NCI-H146 treated with DMSO at 0.1 percent for 48 hours (cell line): ENCODE results near the gene KRT31.
"Not testable (repeated sequence)": the region's sequence is repeated elsewhere in the genome, so short reads cannot be mapped to it uniquely, and the experiment has no call there.

Source experiments
- DNase-seq: peaks from one replicate; lab custom pipeline; 2025; ENCODE audit not compliant: unreplicated experiment; lab: John Stamatoyannopoulos, UW

The KRT31 gene

DNA sequence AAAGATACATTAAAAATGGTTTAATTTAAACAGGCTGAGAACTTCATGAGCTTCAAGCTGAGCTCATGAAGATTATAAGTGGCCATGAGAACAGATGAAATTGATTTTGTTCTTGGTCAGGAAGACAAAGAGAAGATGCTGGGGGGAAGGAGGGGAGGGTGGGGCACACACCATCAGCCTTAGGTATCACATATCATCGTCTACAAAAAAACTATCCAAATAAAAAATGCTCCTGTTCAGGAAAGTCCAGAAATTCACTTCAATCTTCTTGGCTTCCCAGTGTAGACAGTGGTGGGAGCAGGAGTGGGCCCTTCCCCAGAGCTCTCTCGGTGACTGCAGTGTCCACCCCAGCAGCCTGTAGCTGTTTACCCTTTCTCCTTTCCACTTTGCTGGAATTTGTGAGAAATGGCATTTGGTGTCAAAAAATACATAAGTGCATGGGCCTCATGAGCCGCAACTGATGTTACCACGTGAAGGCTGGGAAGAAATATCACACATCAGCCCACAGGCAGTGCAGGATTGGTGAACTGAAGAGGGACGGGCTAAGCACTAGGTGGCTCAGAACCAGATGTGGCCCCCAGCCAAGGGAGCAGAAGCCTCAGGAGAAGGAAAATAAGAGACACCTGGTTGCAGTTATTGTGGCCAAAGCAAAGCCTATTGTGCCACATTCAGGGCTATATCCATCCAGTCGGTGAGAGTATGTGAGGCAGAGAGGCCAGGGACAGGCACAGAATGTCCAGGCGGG lies 20.9 kb upstream of the KRT31 start:
- DNase-seq, result no peak

DNA sequence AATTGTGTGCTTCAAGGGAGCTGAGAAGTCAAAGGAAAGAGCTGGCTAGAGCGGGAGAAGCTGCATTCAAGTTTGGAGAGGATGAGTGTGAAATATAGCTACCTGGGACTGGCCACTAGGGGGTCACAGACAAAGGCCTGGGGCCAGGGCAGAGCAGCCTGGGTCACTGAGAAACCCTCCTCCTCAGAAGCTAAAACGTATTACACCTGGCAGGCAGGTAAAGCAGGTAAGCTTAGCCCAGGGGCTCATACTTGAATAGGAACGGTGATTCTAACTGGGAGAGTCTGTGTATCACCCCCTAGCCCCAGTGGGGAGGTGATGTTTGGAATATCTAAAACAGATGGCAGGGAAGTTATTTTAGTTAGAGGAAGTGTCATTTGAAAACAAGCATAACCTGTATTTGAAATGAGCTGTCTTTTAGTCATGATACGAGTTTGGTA lies 20.2 kb upstream of the KRT31 start:
- no peak for DNase-seq

DNA sequence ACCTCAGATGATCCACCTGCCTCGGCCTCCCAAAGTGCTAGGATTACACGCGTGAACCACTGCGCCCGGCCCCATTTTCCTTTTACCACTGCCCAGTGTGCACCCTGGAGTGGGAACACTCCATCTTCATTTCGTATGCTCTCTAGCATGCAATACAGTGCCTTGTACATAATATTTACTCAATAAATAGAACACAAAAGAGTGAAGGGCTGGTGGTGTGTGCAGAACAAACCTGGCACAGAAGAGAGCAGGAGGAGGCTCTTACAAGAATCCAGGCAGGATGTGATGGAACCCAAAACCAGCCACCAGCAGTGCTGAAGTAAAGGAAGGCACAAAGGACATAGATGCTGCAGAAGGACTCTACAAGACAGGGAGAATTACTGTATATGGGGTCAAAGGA lies 19.7 kb upstream of the KRT31 start:
- DNase-seq, result no peak

DNA sequence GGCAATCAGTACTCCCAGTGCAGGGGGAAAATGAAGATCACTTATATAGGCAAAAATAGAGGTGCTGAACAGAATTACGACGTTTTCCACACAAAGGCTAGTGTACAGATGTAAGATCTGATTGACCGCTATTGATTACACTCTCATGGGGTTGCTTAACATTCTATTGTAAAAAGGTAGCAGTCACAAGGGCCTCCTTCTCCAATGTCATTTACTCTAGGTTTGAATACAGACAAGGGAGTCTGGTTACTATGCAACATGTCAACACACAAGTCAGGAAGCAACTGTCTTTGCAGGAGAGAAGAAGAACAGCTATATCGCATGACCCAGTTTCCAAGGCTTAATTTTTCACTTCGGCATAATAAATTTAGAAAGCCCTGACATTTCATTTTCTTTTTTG lies 19.1 kb upstream of the KRT31 start:
- no peak for DNase-seq

DNA sequence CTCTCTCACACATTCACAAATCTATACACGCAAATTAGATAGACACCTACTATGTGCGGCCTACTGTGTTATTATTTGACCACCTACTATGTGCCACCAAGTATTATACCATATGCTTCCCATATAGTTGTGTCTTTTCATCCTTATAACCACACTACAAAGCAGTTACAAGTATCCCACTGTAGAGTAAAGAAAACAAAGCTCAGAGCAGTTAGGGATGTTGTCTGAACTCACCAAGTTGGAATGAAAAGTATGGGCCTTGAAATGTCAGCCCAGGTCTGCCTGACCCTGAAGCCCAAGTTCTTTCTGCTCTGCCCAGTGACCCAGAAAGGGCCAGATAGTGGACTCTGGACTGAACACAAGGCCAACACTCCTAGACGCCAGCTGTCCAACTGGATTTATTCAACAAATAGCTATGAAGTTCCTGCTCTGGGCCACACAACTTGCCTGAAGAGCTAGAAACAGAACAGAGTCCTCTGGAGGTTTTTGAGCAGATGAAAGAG lies 18.5 kb upstream of the KRT31 start:
- DNase-seq, result no peak

DNA sequence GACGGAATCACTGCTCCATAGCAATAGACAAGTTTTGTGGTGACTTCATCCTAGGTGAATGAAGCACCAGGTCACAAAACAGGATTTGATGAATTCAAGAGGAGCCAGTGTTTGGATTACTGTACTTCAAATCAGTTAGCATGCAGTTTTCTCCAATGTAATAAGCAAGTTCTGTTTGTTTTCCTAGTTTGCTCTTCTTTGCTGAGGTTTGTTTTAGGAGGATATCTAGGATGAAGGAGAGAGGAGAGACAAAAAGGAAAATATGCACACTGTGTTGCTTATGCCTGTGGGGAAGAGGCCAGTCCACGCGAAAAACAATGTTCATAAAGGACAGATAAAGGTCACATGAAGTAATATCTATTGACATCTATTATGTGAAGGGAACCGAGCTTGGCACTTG lies 18.0 kb upstream of the KRT31 start:
- DNase-seq, result no peak

DNA sequence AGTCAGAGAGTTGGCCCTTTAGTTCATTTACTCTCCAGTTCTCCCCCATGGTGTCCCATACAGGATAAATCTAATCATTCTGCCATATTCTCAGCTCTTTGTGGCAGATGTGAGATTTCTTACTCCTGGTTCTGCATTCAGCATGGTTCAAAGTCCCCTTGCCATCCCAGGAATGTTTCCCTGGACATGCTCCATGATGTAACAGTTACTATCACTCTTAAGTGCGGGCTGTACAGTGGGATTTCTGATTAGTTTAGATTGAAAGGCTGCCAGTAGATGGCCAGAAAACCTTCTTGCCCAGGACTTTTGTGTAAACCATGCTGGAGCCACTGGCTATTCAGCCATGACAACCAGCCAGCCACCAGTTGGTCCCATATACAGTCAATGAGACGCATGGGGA lies 16.6 kb upstream of the KRT31 start:
- no peak for DNase-seq

DNA sequence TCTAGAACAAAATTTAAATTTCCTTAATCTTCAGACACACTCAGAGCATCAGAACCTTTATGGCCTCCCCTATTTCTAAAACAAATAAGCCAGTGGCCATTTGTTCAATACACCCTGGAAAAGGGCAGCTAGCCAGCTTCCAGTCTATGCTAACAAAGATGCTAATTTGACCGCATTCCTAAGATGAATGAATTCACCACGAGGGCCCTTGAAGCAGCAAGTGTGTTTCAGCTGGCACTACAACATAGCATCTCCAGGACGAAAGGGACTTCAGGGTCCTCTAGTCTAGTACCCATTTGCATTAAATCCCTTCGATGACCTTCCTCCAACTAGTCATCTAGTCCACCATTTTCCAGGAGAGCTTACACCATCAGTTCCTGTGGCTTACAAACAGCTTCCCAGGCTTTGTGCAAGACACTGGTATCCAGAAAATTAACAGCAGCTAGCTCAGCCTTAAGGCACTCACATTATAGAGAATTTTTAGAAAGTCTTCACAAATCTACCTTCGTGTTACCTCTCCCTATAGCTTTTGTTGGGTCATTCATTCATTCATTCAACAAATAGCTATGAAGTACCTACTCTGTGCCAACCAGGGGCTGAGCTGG lies 16.0 kb upstream of the KRT31 start:
- no peak for DNase-seq

DNA sequence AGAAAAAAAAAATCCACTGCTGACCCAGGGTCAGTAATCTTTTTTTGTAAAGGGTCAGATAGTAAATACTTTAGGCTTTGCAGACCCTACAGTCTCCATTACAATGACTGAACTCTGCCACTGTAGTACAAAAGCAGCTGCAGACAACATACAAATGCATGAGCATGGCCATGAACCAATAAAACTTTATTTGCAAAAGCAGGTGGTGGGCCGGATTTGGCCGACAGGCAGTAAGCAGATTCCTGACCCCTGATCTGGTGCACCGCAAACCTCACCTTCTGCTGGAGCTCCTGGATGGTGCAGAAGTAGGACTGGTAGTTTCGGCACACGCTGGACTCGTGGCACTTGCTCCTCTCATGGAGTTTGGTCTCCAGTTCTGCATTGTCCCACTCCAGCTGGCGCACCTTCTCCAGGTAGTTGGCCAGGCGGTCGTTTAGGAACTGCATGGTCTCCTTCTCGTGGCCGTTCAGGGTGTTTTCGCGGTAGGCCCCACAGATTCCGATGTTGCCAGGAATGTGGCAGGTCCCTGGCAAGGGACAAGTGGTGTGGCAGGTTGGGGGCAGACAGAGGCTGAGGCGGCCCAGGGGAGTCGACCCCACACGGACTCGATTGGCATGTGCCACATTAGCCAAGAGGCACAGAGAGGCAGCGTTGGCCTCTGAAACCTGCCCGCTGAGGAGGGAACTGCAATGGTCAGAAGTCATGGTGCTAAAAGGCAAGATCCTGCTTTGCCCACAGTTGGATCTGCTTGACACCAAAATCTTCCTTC lies 13.8 kb upstream of the KRT31 start:
- DNase-seq, result no peak

DNA sequence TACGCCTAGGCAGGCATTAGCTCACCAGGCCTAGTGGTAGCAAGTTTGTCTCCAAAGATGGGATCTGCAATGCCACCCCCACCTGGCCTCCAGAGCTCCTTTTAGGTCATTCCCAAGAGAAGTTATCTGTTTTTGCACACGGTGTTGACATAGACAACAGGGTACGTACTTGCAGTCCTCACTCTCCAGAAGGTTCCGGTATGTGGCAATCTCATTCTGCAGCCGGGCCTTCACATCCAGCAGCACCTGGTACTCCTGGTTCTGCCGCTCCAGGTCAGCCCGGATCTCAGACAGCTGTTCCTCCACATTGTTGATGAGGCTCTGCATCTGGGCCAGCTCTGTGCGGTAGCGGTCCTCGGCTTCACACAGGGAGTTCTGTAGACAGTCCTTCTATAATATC lies 9.8 kb upstream of the KRT31 start:
- DNase-seq, result no peak

DNA sequence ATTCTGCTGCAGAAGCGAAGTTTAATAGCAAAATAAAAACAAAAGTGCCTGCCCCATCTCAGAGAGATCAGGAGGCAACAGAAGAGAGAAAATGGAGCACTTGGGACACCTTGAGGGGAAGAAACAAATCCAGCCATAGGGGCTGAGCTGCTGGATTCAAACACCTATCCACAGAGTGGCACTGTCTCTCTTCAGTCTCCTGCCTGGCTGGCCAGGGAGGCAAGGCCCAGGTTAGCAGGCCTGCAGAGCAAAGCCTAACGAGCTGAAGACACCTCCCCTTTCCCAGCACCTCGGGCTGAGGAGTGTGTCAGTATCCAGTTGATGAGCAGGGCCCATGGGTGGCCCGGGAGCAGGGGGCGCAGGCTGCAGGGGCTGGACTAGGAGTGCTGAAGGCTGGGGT lies 8.8 kb upstream of the KRT31 start:
- no peak for DNase-seq

DNA sequence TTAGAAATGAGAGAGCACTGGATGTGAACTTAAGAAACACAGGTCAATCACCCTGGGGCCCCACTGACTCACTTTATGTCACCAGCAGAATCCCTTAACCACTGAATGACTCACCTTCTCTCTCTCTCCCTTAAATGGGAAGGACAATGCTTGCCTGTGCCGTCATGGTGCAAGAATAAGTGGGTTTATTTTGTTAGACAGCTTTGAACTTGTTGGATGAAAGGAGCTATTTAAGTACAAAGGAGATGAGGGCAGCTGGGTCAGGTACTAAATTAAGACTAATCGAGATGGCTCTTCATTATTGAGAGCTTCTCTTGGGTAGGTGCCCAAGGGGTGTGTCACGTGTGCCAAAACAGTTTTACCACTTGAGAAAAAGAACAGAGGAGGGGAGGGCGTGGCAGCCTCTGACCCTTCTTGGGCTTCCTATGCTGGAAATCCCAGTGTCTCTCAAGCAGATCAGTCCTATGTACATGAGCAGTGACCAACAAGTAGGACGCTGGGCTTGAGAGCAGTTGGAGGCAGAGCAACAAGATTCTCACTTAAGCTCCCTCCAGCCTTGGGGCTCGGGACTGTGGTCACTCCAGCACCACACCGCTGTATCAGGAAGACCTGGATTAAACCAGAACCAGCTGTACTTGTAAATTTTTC lies 6.7 kb upstream of the KRT31 start:
- DNase-seq, result no peak

DNA sequence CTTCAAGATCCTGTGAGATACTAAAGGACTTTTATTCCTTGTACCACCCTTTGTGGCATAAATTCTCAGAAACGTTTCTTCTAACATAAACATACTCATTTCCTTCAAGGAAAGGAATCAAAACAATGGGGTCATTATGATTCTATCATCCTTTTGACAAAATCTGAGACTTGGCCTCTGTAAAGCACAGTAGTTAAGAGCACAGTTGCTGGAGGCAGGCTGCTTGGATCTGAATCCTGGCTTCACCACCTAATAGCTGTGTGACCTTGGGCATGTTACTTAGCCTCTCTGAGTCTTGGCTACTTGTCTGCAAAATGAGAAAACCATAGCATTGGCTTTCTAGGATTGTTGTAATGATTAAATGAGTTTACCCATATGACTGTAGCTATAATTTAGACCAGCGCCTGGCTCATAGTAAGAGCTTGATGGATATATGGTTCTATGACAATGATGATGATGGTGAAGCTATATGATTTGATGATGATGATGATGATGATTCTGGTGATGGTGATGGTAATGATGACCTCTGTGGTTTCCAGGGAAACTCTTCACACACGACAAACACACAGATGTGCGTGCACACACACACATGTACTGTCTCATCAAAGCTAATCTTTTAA lies 6.1 kb upstream of the KRT31 start:
- DNase-seq, result no peak

DNA sequence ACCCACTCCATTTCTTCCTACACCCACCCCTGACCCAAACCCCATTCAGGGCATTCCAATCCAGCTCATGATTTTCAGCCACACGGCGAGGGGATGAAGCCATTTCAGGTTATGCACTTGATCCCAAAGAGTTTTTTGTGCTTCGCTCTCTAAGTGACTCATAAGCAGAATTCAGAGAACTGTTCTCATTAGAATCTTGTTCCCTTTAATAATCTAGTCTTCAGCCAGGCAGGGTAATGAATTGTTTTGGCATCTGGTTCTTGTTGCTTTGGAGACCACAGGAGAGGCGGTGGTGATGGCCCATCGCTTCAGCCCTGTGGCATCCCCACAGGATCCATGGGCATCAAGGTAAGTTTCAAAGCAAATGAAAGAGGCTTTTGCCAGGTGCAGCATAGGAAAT lies 4.8 kb upstream of the KRT31 start:
- no peak for DNase-seq

DNA sequence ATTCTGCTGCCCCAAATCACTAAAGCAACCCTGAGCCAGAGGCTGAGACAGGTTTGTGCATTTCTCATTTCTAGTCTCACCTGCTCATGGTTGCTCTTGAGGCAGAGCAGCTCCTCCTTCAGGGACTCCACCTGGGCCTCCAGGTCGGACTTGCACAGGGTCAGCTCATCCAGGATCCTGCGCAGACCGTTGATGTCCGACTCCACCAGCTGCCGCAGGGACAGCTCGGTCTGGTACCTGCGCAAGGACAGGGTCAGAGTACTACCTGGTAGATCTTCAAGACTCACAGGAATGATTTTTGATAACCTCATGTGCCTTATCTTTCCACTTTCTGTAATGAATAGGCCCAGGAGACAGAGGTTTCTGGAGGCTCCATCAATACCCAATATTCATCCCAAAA lies 1.1 kb downstream of the KRT31 start:
- no peak for DNase-seq

DNA sequence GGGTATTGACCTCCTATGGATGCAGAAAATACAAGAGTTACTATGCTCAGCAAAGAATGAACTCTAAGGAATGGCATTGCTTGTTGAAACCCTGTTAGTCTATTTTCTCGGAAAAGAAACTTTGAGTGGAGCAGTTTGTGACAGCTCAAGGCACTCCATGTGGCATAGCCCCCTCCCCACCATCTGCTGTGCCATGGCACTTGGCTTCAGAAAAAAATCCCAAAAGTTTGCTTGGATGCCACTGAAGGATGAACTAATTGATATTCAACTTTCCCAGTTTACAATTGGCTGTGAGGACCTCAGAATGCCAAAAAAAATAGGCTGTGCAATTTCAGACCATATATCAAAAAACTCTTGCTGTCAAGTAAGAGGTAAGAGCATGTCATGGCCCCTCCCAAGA lies 1.8 kb downstream of the KRT31 start:
- no peak for DNase-seq

DNA sequence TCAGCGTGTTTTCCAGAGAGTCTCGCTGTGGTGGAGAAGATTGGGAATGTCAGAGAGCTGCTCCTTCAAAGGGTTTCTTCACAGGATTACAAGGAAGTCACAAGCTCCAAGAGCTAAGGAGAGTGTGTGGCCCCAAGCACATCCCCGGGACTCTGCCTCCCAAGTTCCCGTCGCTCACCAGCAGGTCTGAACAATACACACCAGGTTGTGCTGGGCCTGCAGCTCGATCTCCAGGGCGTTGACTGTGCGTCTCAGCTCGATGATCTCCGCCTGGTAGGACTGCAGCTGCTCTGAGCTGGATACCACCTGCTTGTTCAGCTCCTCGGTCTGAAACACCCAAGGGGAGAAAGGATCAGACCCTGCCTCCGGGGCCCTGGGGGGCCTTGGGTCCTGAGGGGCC lies 2.4 kb downstream of the KRT31 start:
- not testable (repeated sequence) for DNase-seq

DNA sequence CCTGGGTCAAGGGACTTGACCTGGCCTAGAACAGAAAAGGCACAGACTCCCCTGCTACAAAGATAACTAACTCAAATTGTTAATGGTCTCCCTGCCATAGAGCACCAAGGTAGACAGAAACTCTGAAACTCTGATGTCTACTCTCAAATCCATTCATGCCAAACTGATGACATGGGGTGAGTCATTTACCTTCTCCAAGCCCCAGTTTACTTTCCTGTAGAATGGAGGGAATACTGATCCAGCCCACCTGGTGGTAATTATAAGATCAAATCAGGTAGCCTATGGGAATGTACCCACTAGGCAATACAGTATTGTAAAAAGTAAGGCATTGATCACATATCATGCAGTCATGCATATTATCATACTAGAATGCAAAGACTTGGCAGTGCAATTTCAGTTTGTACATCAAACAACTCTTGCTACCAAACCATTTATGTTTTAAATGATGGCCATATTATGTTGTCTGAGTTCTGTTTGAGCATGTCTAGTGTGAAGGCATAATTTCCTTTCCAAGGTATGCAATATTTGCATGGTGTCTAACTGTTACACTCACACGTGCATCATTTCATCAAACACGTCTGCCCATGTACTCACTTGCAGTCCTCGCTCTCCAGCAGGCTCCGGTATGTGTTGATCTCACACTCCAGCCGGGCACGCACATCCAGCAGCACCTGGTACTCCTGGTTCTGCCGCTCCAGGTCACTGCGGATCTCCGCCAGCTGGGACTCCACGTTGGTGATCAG lies 3.0 kb downstream of the KRT31 start:
- DNase-seq, result no peak

DNA sequence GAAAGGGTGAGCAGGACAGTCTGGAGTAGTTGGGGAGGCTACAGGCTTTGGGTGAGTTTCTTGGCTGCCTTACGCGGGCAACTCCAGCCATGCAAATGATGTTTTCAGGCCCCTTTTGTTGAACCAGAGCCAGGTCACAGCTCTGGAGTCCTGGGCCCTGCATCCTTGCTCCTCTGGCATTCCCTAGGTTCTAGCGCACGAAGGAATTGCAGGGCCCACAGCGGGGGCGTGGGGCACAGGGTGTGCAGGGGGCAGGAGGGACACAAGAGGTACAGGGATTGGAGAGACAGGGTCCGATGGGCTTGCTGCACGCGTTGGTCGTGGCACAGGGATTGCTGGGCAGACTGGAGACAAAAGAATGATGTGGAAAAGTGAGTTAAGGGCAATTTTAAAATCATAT lies 3.6 kb downstream of the KRT31 start:
- DNase-seq, result no peak

DNA sequence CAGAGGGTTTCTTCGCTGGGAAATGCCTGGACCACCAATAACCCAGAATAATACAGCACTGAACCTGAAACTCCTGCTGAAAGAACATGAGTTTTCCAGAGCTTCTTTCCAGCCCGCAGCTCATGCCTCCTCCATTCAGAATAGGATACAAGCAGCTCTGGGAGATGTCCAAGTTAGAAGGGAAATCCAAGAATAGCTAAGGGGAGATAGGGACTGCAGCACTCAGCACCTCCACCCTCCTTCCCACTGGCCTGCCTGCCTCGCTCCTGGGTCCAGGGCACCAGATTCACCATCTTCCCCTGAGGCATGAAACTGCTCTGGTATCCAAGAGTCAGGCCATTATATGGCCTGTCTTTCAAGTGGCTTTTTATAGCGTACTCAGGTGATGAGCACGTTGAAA lies 4.1 kb downstream of the KRT31 start:
- DNase-seq, result no peak
